ENCODE measurements around the gene CUBN. TPM values are rescaled to one million over a fixed set of nuclear protein-coding genes. Genes with fewer than 3 reads are reported as not detected.

Gene CUBN
- total RNA-seq, 1 experiment from 2014 or later, result 0.80 TPM

DNA sequence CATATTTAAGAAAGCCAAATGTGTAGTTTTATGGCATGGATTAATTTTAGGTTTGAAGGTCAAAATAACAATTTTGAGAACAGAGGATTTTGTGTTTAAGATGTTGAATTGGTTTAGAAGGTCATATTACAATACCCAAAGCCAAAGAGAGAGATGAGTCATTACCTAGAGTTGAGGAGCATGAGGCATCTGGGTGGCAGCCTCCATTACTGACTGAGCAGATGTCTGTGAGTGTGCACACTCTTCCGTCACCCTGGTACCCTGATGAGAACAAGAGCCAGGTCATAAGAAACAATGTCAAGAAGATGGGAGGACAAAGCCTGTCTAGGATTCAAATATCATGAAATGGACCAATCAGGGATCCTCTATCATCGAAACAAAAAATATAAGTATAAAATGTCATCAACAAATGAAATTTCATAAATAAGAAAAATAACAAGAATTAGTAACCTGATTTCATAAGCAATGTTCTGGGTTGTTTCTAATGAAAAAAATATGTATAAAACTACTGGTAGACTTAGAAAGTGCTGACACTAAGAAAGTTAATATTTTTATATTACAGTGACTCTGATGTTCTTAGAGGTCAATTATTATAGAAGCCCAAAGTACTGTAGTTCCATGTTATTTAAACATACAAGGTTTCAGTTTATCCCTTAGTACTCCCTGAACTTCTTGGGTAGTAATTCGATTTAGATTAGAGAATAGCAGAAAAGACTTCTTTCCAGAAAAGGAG lies 20.0 kb downstream of the CUBN start:
- Histone ChIP-seq H3K4me2 (ENCODE audit: low read length) (no peak overlapping the region), H4K20me1 (ENCODE audit: low read length) (no peaks in the 10 kb centered on the region), H3K4me1 (ENCODE audit: insufficient read depth, low read length) (peaks cover 17% of the 10 kb centered on the region), H3K79me2 (ENCODE audit: low read length) (no peaks in the 10 kb centered on the region), H3K9ac (ENCODE audit: low read length) (no peak overlapping the region), H3K36me3 (ENCODE audit: low read depth, low read length) (no peaks in the 10 kb centered on the region), H3F3A (ENCODE audit: low read length, unreplicated experiment) (no peaks in the 10 kb centered on the region), H2AFZ (ENCODE audit: low read length) (no peak overlapping the region), H3K9me2 (replicated peaks; ENCODE audit: low read length) (no peaks in the 10 kb centered on the region), H3K27me3 (ENCODE audit: low read length) (no peaks in the 10 kb centered on the region), H3K27ac (ENCODE audit: low read length) (no peak overlapping the region), H3K4me3 (ENCODE audit: low read length) (no peak overlapping the region), H3K9me3 (ENCODE audit: low read length) (no peaks in the 10 kb centered on the region)
- no TSS peak for BruUV-seq (replicated peaks)
- ATAC-seq, result peak; percentile 66
- peak; percentile 36 for DNase-seq
- CTCF ChIA-PET, result no interaction called here
- POLR2A ChIA-PET (ENCODE audit: unreplicated experiment), result no interaction called here
- intact Hi-C loops (cut with micrococcal nuclease), result no loop called here
- no peak for TF ChIP-seq CTCF (conservative IDR thresholded peaks at IDR 0.05; ENCODE audit: low read depth, low read length)
- TF ChIP-seq EZH2 (IDR thresholded peaks at IDR 0.05; ENCODE audit: low read length, unreplicated experiment), result no peak
- no peak for TF ChIP-seq EZH2phosphoT487 (IDR thresholded peaks at IDR 0.05; ENCODE audit: borderline replicate concordance, low read length)

- no peak for ATAC-seq
- CTCF ChIA-PET, result no interaction called here
- Histone ChIP-seq H3K4me1 (ENCODE audit: insufficient read depth, low read length) (peaks cover 13% of the 10 kb centered on the region), H3K79me2 (ENCODE audit: low read length) (no peaks in the 10 kb centered on the region), H3K4me3 (ENCODE audit: low read length) (no peak overlapping the region), H3K9ac (ENCODE audit: low read length) (no peak overlapping the region), H3K9me3 (ENCODE audit: low read length) (no peaks in the 10 kb centered on the region), H3K4me2 (ENCODE audit: low read length) (no peak overlapping the region), H3K27me3 (ENCODE audit: low read length) (no peaks in the 10 kb centered on the region), H4K20me1 (ENCODE audit: low read length) (no peaks in the 10 kb centered on the region), H3F3A (ENCODE audit: low read length, unreplicated experiment) (no peaks in the 10 kb centered on the region), H2AFZ (ENCODE audit: low read length) (no peak overlapping the region), H3K27ac (ENCODE audit: low read length) (no peak overlapping the region), H3K36me3 (ENCODE audit: low read depth, low read length) (no peaks in the 10 kb centered on the region), H3K9me2 (replicated peaks; ENCODE audit: low read length) (no peaks in the 10 kb centered on the region)
- POLR2A ChIA-PET (ENCODE audit: unreplicated experiment), result no interaction called here
- no peak for DNase-seq
- intact Hi-C loops (cut with micrococcal nuclease), result no loop called here
- no peak for TF ChIP-seq CTCF (conservative IDR thresholded peaks at IDR 0.05; ENCODE audit: low read depth, low read length)
- BruUV-seq (replicated peaks), result no TSS peak
Measured at GRCh38 chr10:17109046-17109445, 20.6 kb downstream of the CUBN start.

DNA sequence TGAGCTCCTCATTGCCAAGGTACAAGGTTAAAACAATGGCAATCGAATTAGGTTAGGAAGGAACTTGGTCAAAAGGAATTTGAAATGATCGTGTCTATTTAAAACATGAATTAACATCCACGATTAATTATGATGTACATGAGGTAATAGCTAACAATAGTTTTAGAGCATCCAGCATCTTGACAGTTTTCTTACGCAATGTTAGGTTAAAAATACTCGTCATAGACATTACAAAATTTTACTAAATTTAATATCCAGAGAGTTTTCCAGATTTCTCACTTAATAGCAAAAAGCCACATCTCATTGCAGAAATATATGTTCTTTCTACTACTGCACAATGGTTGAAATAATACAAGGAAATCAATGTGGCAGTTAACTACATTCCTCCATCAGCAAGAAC lies 22.6 kb downstream of the CUBN start:
- no peak overlapping the region for H3K27ac ChIP-seq (ENCODE audit: low read length)
- ChIA-PET CTCF (no interaction called here), POLR2A (ENCODE audit: unreplicated experiment) (no interaction called here)
- intact Hi-C loops (cut with micrococcal nuclease), result no loop called here
- DNase-seq (no peak), ATAC-seq (no peak)
- no peak overlapping the region for H3K9ac ChIP-seq (ENCODE audit: low read length)
- no peaks in the 10 kb centered on the region for H3K9me3 ChIP-seq (ENCODE audit: low read length)
- no peaks in the 10 kb centered on the region for H3K79me2 ChIP-seq (ENCODE audit: low read length)
- no peaks in the 10 kb centered on the region for H4K20me1 ChIP-seq (ENCODE audit: low read length)
- H3K36me3 ChIP-seq (ENCODE audit: low read depth, low read length), result no peaks in the 10 kb centered on the region
- no peaks in the 10 kb centered on the region for H3K27me3 ChIP-seq (ENCODE audit: low read length)
- no peaks in the 10 kb centered on the region for H3K9me2 ChIP-seq (replicated peaks; ENCODE audit: low read length)
- H3K4me1 ChIP-seq (ENCODE audit: insufficient read depth, low read length), result peaks cover 4% of the 10 kb centered on the region; the same call in 1 of the 2 replicates
- no peak overlapping the region for H3K4me3 ChIP-seq (ENCODE audit: low read length)
- BruUV-seq (replicated peaks), result no TSS peak
- no peak overlapping the region for H3K4me2 ChIP-seq (ENCODE audit: low read length)
- H2AFZ ChIP-seq (ENCODE audit: low read length), result no peak overlapping the region
- TF ChIP-seq EZH2 (IDR thresholded peaks at IDR 0.05; ENCODE audit: low read length, unreplicated experiment) (no peak), CTCF (conservative IDR thresholded peaks at IDR 0.05; ENCODE audit: low read depth, low read length) (no peak), EZH2phosphoT487 (IDR thresholded peaks at IDR 0.05; ENCODE audit: borderline replicate concordance, low read length) (no peak)
- H3F3A ChIP-seq (ENCODE audit: low read length, unreplicated experiment), result no peaks in the 10 kb centered on the region
